Esophagus squamous epithelium (tissue), 4 donors: ENCODE results near the gene TMED8.

Source experiments
- CTCF ChIP-seq, 6 experiments: fragments of 450-650 bp in 4 of 6; fragments of 200-600 bp in 2 of 6; sonication (generic) in 2 of 6; IDR thresholded peaks; one replicate each; pipeline ENCODE4 v1.5.1; 2016 to 2019; ENCODE audit warnings: antibody characterized with exemption in 6 of 6, mild to moderate bottlenecking in 4 of 6, moderate library complexity in 4 of 6
- POLR2A ChIP-seq, 4 donors: fragments of 450-650 bp; IDR thresholded peaks; one replicate each; pipeline ENCODE4 v1.6.1; 2017; ENCODE audit warnings: antibody characterized with exemption in 4 of 4, mild to moderate bottlenecking in 4 of 4, moderate library complexity in 3 of 4

- TF ChIP-seq CTCF (IDR thresholded peaks at IDR 0.05), result no peak
- TF ChIP-seq POLR2A (IDR thresholded peaks at IDR 0.05), result no peak
Measured at GRCh38 chr14:77310026-77310425, 66.9 kb downstream of the TMED8 start.
